Nephron (organoid): ENCODE data around the gene EDRF1.

ENCODE experiments used
- H3K27ac Mint-ChIP-seq, 3 experiments: 2 replicates each; pipeline ENCODE4 v1.8.0; 2020; ENCODE audit warnings: mixed read lengths in 3 of 3, mild to moderate bottlenecking in 2 of 3, moderate library complexity in 1 of 3
- H3K27me3 Mint-ChIP-seq: 2 replicates; pipeline ENCODE4 v1.8.0; 2021; ENCODE audit warnings: low read depth, mild to moderate bottlenecking, moderate library complexity, mixed read lengths
- H3K36me3 Mint-ChIP-seq: 2 replicates; pipeline ENCODE4 v1.8.0; 2020; ENCODE audit warnings: low read depth, mixed read lengths
- H3K4me1 Mint-ChIP-seq: 2 replicates; pipeline ENCODE4 v1.8.0; 2020; ENCODE audit warnings: mixed read lengths
- H3K4me3 Mint-ChIP-seq, 3 experiments: 2 replicates each; pipeline ENCODE4 v1.8.0; 2020; ENCODE audit warnings: mild to moderate bottlenecking in 3 of 3, mixed read lengths in 3 of 3, moderate library complexity in 2 of 3
- H3K9me3 Mint-ChIP-seq: 2 replicates; pipeline ENCODE4 v1.8.0; 2020; ENCODE audit warnings: mixed read lengths
- TF ChIP-seq, protein P1 (sequence below), 3 experiments: fragments of 200-600 bp; sonication (generic); IDR thresholded peaks; one replicate each; pipeline ENCODE4 v1.5.0; 2021; ENCODE audit warnings: antibody characterized with exemption in 3 of 3; ENCODE audit not compliant: unreplicated experiment in 3 of 3

The EDRF1 gene

GRCh38 chr10:125783408-125783807 lies 63.9 kb downstream of the EDRF1 start:
- peaks cover 9% of the 10 kb centered on the region for H3K9me3 Mint-ChIP-seq
- peaks cover 27% of the 10 kb centered on the region for H3K27me3 Mint-ChIP-seq
- peaks cover 11% of the 10 kb centered on the region for H3K36me3 Mint-ChIP-seq
- TF ChIP-seq, protein P1, sequence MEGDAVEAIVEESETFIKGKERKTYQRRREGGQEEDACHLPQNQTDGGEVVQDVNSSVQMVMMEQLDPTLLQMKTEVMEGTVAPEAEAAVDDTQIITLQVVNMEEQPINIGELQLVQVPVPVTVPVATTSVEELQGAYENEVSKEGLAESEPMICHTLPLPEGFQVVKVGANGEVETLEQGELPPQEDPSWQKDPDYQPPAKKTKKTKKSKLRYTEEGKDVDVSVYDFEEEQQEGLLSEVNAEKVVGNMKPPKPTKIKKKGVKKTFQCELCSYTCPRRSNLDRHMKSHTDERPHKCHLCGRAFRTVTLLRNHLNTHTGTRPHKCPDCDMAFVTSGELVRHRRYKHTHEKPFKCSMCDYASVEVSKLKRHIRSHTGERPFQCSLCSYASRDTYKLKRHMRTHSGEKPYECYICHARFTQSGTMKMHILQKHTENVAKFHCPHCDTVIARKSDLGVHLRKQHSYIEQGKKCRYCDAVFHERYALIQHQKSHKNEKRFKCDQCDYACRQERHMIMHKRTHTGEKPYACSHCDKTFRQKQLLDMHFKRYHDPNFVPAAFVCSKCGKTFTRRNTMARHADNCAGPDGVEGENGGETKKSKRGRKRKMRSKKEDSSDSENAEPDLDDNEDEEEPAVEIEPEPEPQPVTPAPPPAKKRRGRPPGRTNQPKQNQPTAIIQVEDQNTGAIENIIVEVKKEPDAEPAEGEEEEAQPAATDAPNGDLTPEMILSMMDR (IDR thresholded peaks at IDR 0.05; ENCODE audit: unreplicated experiment in 3 of 3), result no peak
- peaks cover 30% of the 10 kb centered on the region for H3K4me1 Mint-ChIP-seq
- no peak overlapping the region for H3K27ac Mint-ChIP-seq
- H3K4me3 Mint-ChIP-seq, result no peak overlapping the region

GRCh38 chr10:125783957-125784356 lies 64.4 kb downstream of the EDRF1 start:
- peaks cover 30% of the 10 kb centered on the region for H3K4me1 Mint-ChIP-seq
- peak overlapping the region in 1 of 3 experiments; percentile 26 for H3K27ac Mint-ChIP-seq
- peaks cover 23% of the 10 kb centered on the region for H3K27me3 Mint-ChIP-seq
- H3K4me3 Mint-ChIP-seq, result no peak overlapping the region
- H3K36me3 Mint-ChIP-seq, result peaks cover 9% of the 10 kb centered on the region
- H3K9me3 Mint-ChIP-seq, result peaks cover 7% of the 10 kb centered on the region
- TF ChIP-seq, protein P1 (IDR thresholded peaks at IDR 0.05; ENCODE audit: unreplicated experiment in 3 of 3), result no peak

DNA sequence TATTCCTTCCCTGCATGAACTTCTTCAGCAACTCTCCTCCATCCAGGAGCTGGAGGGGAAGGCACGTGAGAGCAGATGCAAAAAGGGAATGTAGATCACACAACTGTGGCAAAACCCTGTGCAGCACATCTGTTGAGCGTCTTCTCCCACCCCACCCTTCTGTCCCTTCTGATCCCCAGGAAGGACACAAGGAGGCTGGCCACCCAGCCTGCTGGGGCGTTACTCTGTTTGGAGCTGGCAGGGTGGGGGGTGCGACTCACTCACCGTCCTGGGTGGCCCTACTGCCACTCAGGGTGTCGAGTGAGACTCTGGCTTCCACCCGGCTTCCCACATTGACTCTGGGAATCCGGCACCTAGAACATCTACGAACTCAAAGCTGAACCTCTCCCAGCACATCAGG lies 66.3 kb downstream of the EDRF1 start:
- TF ChIP-seq, protein P1 (IDR thresholded peaks at IDR 0.05; ENCODE audit: unreplicated experiment in 3 of 3), result no peak
- H3K27me3 Mint-ChIP-seq, result peaks cover 19% of the 10 kb centered on the region
- no peak overlapping the region for H3K27ac Mint-ChIP-seq
- H3K36me3 Mint-ChIP-seq, result peaks cover 13% of the 10 kb centered on the region
- H3K4me1 Mint-ChIP-seq, result peaks cover 35% of the 10 kb centered on the region
- H3K4me3 Mint-ChIP-seq, result no peak overlapping the region
- H3K9me3 Mint-ChIP-seq, result no peaks in the 10 kb centered on the region

- TF ChIP-seq, protein P1 (IDR thresholded peaks at IDR 0.05; ENCODE audit: unreplicated experiment in 3 of 3), result no peak
- H3K9me3 Mint-ChIP-seq, result no peaks in the 10 kb centered on the region
- H3K27me3 Mint-ChIP-seq, result peaks cover 9% of the 10 kb centered on the region
- H3K4me3 Mint-ChIP-seq, result no peak overlapping the region
- peak overlapping the region in 2 of 3 experiments; percentile 10 to 63 for H3K27ac Mint-ChIP-seq
- H3K36me3 Mint-ChIP-seq, result peaks cover 32% of the 10 kb centered on the region
- peaks cover 26% of the 10 kb centered on the region for H3K4me1 Mint-ChIP-seq
Measured at GRCh38 chr10:125788156-125789034, 68.9 kb downstream of the EDRF1 start.

DNA sequence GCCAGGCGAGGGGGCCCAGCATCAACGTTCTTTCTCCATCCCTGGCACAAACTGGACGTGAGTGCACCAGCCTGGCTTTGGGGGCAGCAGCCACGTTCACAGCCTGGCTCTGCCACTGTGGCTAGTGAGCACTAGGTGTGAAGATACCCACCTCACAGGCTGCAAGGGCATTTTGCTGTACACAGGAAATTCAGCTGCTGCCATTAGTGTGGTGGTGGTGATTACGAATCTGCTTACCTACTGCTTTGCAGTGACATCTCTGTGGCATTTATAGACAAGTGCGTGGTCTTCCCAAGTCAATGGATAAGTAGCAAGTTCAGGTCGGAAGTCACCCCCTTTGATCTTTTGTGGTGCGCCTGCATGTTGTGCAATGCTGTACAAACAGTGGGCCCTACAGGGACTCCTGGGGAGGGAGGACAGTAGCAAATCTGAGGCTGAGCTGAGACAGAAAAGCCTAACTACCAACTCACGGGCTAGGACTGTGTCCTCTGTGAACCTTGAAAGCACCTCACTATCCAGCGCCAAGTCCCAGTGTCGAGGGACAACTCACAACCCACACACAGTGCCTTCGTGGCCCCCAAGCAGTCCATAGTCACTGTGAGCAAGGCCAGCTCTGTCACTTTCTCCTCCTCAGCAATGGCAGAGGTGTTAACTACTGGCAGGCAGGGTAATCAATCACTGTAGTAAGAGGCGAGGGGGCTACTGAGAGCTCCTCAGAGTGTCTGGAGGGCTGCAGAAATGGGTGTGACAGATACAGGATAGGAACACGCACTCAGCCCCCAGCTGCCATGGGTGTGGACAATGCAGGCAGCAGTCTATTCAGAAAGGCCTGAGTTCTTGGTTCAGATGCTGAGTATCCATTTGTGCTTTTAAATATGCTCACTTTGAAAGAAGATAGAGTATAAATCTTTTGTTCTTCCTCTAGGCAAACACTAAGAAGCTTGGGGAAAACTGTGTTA lies 73.1 kb downstream of the EDRF1 start:
- H3K36me3 Mint-ChIP-seq, result peaks cover 53% of the 10 kb centered on the region
- H3K4me1 Mint-ChIP-seq, result peaks cover 10% of the 10 kb centered on the region
- H3K4me3 Mint-ChIP-seq, result no peak overlapping the region
- TF ChIP-seq, protein P1 (IDR thresholded peaks at IDR 0.05; ENCODE audit: unreplicated experiment in 3 of 3), result no peak
- no peak overlapping the region for H3K27ac Mint-ChIP-seq
- H3K9me3 Mint-ChIP-seq, result no peaks in the 10 kb centered on the region
- H3K27me3 Mint-ChIP-seq, result no peaks in the 10 kb centered on the region
